Measurements from ENCODE around the gene KHK.

KHK gene

DNA sequence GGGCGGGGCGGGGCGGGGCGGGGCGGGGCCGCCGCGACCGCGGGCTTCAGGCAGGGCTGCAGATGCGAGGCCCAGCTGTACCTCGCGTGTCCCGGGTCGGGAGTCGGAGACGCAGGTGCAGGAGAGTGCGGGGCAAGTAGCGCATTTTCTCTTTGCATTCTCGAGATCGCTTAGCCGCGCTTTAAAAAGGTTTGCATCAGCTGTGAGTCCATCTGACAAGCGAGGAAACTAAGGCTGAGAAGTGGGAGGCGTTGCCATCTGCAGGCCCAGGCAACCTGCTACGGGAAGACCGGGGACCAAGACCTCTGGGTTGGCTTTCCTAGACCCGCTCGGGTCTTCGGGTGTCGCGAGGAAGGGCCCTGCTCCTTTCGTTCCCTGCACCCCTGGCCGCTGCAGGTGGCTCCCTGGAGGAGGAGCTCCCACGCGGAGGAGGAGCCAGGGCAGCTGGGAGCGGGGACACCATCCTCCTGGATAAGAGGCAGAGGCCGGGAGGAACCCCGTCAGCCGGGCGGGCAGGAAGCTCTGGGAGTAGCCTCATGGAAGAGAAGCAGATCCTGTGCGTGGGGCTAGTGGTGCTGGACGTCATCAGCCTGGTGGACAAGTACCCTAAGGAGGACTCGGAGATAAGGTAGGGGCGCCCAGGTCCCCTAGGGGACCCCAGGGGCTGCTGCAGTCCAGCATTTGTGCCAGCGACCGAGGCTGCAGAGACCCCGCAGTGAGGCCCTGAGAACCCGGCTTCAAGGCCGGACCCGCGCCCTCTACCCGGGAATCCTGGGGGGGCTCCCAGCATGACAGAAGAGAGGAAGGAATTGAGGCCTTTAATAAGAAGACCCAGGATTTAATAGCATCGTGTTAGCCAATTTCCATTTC, at the start of gene KHK:
Gene KHK, plus strand, starts transcription at position 49 of the 870 bp plus-strand sequence. Its CDS starts 488 bp downstream, at position 537.
- DNase-seq (ENCODE audit: low read depth), result no peak

DNA sequence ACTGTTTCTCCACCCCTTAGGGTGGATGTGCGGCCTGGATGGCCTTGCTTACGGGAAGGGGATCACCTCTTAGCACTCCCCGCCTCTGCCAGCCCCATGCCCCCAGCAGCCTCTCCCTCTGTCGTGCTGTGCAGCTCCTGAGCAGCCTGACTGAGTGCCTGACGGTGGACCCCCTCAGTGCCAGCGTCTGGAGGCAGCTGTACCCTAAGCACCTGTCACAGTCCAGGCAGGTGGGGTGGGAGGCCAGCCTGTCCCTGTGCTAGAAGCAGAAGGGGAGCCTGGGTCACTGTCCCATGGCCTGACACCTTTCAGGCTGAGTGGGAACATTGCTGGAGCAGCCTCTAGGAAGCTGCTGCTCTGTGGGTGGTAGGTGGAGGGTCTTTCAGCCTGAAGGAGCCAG, 48.6 kb upstream of the KHK start:
- DNase-seq (ENCODE audit: low read depth), result no peak

DNA sequence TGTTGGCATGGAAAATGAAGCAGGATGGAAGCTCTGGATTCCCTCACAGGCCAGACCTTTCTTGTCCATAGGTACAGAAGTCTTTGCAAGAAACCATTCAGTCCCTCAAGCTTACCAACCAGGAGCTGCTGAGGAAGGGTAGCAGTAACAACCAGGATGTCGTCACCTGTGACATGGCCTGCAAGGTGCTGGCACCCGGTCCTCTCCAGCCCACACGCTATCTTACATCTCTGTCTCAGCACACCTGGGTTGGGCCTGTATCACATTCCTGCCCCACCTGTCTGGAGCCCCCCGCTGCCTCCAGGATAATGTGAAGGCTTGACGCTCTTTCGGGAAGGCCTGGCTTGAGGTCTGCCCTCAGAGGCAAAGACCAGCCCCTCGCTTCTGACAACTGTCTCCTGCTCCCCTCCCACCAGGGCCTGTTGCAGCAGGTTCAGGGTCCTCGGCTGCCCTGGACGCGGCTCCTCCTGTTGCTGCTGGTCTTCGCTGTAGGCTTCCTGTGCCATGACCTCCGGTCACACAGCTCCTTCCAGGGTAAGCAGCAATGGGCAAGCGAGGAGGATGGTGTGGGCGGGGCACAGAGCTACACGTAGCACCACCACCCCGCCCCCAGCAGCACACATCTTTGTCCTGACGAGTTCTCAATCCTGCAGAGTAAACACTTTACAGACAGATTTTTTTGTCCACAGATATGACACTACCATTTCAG, 47.8 kb upstream of the KHK start:
- no peak for DNase-seq (ENCODE audit: low read depth)

DNA sequence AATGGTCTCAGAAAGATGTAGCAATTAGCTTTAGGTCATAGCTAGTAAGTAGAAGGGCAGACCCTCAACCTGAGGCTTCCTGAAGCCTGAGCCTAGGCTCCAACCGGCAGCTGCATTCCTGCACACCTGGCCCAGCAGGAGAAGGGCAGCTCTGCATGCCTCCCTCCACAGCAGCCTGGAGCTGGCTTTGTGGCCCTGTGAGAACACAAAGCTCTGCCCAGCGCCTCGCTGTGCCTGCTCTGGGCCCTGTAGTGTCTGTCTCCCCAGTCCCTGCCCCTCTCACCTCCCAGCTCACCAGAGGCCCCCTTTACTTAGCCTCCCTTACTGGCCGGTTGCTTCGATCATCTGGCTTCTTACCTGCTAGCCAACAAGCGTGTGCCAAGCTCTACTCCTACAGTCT, 47.1 kb upstream of the KHK start:
- no peak for DNase-seq (ENCODE audit: low read depth)

DNA sequence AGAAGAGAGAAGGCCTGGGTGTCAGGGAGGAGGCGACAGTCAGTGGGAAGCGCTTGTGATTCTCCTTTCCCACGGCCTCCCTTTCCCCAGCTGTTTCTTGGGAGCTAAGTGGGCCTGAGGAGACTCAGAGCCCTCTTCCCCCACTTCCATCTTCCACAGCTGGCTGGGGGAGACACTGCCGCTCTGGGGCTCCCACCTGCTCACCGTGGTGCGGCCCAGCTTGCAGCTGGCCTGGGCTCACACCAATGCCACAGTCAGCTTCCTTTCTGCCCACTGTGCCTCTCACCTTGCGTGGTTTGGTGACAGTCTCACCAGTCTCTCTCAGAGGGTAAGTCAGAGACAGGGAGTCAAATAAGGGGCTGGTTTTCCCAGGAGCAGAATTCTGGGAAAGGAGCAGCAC, 46.7 kb upstream of the KHK start:
- no peak for DNase-seq (ENCODE audit: low read depth)

DNA sequence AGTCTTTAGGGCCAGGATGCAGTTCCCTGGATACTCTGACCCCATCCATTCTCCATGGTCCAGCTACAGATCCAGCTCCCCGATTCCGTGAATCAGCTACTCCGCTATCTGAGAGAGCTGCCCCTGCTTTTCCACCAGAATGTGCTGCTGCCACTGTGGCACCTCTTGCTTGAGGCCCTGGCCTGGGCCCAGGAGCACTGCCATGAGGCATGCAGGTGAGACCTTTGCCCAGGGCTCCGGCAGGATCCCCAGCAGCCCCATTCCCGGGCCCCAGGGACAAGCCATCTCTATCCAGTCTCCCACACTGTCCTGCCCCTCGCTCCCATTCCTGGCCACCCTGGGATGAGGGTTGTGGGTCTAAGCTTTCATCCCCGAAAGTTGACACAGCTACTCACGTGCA, 46.3 kb upstream of the KHK start:
- no peak for DNase-seq (ENCODE audit: low read depth)

DNA sequence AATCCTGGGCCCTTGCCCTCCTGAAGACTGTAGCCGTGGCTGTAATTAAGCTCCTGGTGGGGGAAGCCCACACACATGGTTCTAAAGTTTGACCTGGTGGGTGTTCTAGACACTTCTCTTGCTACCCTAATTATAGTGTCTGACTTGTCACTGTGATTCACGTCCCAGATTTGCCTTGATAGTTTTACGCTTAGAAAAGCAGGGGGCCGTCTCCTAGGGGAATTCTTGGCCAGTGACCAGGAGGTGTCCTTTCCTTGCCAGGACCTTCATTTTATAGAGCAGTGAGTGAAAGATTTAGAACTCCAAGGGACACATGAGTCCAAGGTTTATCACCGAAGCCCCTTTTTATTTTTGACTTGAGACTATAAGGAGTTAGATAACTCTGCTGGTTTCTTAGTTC, 44.8 kb upstream of the KHK start:
- no peak for DNase-seq (ENCODE audit: low read depth)

DNA sequence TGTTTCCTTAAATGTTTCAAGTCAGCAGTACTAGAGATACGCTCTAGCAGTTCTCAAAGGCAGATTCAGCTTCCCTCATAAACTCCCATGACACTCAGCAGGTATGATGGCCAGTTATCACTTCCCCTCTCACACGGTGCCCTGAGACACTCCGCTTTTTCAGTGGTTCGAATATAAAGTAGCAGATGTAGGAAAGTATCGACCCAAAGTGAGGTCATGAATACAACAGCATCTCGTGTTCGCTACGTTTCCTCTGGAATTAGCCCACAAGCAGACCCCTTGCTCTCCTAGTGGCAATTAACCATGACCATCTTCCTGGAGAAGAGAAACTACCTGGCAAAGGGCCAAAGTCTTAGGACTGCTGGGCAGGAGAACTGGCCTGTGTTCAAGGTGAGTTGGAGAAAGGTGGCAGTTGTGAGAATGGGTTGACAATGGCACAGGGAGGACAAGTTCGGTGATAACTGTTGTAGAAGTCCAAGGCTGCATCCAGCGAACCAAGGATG, 44.4 kb upstream of the KHK start:
- no peak for DNase-seq (ENCODE audit: low read depth)

DNA sequence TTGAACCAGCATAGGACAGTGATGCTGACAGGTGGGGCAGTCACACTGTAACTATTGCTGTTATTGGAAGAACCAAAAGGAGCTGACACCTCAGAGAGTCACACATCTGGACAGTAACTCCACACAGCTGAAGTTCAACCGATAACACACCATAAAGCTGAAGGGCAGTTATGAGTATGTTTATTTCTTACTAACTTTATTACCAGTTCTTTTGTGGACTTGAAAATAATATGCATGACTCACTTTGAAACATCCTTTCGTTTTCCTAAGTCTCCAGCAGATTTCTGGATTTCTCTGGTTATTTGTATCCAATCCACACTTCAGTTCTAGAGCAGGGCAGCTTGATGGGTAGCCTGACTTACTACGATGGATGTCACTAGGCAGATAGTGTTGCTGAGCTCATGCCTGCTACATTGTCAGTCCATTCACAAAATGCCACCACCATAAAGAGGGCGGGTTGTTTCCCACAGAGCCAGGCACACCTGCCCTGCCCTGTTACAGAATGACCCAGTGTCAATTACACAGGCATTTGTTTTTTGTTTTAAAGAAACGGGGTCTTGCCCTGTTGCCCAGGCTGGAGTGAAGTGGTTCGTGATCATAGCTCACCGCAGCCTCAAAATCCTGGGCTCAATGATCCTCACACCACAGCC, 43.5 kb upstream of the KHK start:
- no peak for DNase-seq (ENCODE audit: low read depth)

DNA sequence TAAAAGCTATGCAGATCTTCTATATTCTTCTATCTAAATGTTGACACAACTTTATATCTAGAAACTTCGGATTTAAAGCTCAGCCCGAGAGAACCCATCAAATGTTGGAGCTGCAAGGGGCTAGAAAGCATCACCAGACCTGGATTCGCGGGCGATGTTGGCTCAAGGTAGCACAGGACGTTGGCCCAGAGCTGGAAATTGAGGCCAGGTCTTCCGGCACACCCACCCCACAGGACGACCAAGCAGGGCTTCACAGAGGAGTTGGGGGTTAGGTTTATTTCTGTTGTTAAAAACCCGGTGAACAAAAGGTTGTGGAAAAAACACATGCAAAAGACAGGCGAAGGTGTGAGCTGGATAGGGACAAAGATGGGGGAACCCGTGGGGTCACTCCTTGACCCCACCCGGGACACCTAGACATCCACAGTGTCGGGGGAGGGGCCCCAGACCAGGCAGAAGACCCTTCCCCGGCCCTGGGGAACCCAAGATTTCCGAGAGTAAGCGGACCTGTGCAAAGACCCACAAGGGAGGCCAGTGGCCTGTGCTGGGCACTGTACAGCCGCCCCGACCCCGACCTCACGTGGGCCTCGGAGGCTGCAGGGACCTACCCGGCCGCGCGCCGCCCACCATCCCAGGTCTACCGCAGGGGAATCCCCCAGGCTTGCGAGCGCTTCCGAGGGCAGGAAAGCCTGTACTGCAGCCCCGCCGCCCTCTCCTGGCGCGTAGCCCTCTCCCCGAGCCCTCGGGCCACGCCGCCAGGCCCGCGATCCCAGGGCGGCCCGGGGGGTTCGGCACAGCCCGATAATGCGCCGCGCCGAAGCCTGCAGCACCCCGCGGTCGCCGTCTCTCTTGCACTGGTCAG, 36.9 kb upstream of the KHK start:
- peak; percentile 42 for DNase-seq (ENCODE audit: low read depth)

DNA sequence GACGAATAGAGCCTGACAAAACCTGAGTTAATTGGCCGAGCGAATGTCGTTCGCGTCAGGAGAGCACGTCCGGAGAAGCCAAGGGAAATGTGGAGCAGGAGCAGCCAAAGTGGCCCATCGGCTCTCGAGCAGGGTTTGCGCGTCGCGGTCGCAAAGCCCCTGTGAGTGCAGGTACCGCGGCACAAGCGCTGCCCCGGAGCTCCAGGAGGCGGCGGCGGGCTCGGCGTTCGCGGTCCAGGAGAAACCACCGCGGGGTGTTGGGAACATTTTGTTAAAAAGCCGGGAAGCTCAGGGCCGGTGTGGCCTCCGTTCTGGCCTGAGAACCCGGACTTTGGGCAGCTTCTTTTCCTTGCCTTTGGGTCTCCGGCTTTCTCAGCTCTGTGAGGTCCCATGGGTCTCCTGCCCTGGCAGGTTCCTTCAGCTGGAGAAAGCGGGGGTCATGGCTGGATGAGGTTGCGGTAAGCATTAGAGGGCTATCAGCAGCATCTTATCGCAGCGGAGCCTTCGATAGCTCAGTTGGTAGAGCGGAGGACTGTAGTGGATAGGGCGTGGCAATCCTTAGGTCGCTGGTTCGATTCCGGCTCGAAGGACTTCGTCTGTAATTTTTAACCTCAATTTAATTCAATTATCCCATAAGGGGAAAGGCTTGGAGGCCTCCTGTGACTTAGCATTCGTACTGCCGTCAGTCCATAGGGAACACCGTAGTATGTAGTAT, 36.1 kb upstream of the KHK start:
- peak; percentile 84 for DNase-seq (ENCODE audit: low read depth)

DNA sequence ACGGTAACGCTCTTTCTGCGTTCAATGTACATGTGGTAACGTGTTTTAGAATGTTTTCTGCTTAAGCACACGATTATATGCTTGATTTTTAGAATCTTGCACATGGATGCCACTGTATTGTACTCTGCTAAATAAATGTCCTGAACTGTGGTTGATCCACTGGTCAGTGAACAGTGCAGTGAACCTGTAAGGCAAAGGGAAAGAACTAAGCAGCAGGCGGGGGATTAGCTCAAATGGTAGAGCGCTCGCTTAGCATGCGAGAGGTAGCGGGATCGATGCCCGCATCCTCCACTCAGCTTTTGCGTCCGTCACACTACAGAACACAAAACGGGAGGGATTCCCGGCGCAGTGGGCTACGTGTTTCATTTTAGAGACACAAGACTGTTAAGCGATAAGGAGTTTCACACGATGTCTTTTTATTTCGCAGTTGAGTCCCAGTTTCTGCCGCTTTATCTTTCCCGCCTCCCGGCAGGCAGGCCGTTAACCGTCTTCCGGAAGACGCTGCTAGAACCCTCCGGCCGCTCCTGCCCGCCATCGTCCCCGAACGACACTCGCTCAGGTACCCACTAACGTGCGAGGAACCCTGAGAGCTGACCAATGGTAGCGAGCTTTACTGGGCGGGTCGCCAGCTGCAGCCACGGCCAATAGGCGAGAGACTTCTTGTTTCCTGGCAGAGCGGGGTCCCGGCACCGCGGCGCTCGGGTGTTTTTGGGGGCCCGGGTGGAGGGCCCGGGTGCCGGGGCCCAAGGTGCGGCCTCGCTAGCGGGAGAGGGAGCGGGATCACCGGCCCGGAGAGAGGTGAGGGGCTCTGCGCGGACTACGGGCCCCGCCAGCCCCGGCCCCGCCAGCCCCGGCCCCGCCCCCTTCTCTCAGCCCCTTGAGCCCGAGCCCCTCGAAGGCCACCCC, 35.3 kb upstream of the KHK start, which contains the start of gene AGBL5:
Gene AGBL5, plus strand, starts transcription at position 673 of the 906 bp plus-strand sequence. CDS start 1,291 bp downstream, outside the sequence.
- peak; percentile 90 for DNase-seq (ENCODE audit: low read depth)

DNA sequence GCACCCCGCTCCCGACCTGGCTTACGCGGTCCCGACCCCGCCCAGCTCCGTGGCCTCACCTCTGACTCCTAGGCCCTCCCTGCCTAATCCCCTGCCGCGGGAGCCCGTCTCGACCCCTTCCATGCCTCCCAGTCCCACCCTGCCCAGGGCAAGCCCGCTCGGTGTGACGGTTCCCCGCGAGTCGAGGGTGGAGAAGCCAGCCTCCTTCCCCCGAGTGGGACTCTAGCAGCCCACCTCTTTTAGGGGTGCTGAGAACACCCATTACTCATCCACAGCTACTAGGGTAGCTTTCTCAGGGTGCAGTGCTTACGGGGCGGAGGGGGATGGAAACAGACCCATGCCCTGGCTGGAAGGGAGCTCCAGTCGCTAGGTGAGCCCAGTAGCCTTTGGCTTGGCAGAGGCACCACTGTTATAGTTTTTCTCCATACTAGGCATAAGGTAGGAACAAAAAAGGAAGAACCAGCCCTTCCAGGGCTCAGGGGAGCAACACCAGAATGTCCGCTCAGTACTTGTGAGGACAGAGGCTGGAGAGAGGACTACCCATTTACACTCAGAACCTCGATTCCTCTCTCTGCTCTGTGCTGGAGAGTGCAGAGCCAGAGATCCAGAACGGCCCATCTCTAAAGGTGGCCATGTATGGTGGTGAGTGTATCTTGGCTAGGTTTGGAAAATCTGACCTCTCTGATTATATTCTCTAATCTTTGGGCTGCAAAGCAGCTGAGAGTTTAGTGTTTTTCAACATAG, 34.5 kb upstream of the KHK start:
- DNase-seq (ENCODE audit: low read depth), result no peak

DNA sequence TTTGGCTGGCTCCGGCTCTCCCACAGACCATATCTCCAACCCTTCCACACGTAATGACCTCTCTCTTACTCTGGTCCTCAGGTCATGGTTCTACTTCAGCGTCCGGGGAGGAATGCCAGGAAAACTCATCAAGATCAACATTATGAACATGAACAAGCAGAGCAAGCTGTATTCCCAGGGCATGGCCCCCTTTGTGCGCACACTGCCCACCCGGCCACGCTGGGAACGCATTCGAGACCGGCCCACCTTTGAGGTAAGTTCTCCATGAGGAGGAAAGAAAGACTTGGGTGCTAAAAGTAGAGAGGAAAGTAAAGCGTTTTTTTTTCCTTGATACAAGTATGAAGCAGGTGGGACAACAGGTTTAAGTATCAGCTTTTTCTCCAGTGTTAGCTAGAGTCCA, 33.3 kb upstream of the KHK start:
- DNase-seq (ENCODE audit: low read depth), result no peak

DNA sequence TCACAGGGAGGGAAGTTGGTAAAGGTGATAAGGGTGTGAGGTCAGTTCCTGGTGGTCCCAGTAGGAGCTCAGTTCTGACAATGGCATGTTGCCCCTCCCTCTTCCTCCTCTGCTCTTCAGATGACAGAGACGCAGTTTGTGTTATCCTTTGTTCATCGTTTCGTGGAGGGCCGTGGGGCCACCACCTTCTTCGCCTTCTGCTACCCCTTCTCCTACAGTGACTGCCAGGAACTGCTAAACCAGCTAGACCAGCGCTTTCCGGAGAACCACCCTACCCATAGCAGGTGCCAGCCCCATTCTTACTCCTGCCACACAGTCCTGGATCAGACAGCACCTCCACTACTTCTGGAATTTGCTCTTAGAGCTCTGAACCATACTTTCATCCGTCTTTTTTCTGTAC, 32.8 kb upstream of the KHK start:
- no peak for DNase-seq (ENCODE audit: low read depth)

DNA sequence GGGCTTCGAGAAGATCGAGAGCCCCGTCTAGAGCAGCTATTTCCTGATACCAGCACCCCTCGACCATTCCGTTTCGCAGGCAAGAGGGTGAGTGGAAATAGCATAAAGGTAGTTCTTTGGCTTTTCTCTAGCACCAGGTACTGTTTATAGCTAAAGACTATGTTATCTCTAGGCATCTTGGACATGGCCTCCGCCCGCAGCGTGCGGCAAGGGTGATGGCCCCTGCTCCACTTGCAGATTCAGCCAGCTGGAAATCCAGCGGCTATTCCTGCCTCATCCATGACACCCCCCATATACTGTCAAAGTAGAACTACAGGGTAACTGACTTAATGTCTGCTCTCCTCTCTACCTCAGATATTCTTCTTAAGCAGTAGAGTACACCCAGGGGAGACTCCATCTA, 31.9 kb upstream of the KHK start:
- DNase-seq (ENCODE audit: low read depth), result no peak

DNA sequence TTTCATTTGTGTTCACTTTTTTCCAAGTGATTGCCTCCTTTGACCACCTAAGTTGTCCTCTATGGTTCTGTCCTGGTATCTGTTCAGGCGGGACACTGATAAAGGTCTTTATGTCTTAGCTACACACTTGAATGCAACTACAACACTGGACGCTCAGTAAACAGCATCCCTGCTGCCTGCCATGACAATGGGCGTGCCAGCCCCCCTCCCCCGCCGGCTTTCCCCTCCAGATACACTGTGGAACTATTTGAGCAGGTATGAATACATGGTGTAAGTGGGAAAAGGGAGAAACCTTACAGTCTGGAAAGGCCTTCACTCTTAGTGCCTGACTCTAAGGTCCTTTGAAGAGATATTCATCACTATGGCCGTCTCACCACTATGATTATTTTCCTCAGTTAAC, 29.4 kb upstream of the KHK start:
- no peak for DNase-seq (ENCODE audit: low read depth)

DNA sequence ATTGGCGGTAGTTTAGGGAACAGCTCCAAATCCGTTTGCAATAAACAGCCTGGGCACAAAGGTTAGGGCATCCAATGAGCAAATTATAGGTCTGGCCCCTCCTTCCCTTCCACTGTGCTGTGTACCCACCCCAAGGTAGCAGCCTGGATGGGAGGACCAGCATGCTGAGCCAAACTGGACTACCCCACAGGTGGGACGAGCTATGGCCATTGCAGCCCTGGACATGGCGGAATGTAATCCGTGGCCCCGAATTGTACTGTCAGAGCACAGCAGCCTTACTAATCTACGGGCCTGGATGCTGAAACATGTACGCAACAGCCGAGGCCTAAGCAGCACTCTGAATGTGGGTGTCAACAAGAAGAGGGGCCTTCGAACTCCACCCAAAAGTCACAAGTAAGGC, 28.4 kb upstream of the KHK start:
- DNase-seq (ENCODE audit: low read depth), result no peak

DNA sequence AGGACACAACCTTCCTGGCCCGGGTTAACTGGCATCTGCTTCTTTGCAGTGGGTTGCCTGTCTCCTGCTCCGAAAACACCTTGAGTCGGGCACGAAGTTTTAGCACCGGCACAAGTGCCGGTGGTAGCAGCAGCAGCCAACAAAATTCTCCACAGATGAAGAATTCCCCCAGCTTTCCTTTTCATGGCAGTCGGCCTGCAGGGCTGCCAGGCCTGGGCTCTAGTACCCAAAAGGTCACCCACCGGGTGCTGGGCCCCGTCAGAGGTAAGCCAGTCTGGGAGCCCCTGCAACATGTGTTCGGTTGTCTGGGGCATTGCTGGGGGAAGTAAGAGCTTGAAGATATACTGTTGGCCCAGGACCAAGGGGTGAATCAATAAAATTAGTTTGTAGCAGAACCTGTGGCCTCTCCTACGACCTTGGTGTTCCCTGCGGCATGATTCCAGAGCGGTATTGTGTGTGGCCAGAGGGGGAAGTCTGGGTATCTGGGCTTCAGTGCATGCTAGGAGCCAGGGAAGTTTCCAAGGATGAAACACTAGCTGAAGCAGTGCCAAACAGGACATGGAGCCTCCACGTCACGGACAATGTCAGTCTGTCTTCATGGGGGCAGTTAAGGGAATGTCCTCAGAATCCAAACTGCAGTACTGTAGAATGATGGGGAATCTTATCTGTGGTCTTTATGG, 27.3 kb upstream of the KHK start:
- no peak for DNase-seq (ENCODE audit: low read depth)

All from activated T-cell treated with anti-CD3 and anti-CD28 coated beads for 1 hour (primary cell).